K562 (cell line): ENCODE data around the gene PRKACA. TPM values are rescaled to one million over a fixed set of nuclear protein-coding genes. Genes with fewer than 3 reads are reported as not detected.

Experiments used
- CGGBP1 ChIP-seq: fragments of 250-450 bp; sonication (Bioruptor Pico); IDR thresholded peaks from 2 replicates; pipeline ENCODE4 v1.9.0; 2021; ENCODE audit warnings: mild to moderate bottlenecking
- COPS2 ChIP-seq: fragments of 450-650 bp; conservative IDR thresholded peaks from 2 replicates; pipeline ENCODE4 v1.6.1; 2016; ENCODE audit warnings: mild to moderate bottlenecking, moderate library complexity
- CREB1 ChIP-seq, 2 experiments: sonication (generic) in 1 of 2; formaldehyde crosslinking in 1 of 2; IDR thresholded peaks; 2 replicates each; pipeline versions ENCODE4 v1.6.1 to v1.8.0; 2012 to 2022; ENCODE audit warnings: inconsistent platforms in 1 of 2, mild to moderate bottlenecking in 1 of 2, missing genetic modification reagents in 1 of 2, moderate library complexity in 1 of 2
- FOXP1 ChIP-seq: sonication (generic); formaldehyde crosslinking; IDR thresholded peaks from 2 replicates; pipeline ENCODE4 v1.8.0; 2022; ENCODE audit warnings: mild to moderate bottlenecking, missing genetic modification reagents
- HDAC2 ChIP-seq: fragments of 450-650 bp; IDR thresholded peaks from 2 replicates; pipeline ENCODE4 v1.6.1; 2016; ENCODE audit warnings: mild to moderate bottlenecking
- HDAC3 ChIP-seq: fragments of 450-650 bp; IDR thresholded peaks from 2 replicates; pipeline ENCODE4 v1.6.1; 2018; ENCODE audit warnings: borderline replicate concordance, mild to moderate bottlenecking, moderate library complexity; ENCODE audit not compliant: partially characterized antibody
- HNRNPLL ChIP-seq: fragments of 200-400 bp; formaldehyde crosslinking; IDR thresholded peaks from 2 replicates; pipeline ENCODE4 v1.6.1; 2017; ENCODE audit warnings: low read length, low read depth, mild to moderate bottlenecking; ENCODE audit not compliant: poor library complexity, severe bottlenecking
- KDM4B ChIP-seq, 2 experiments: fragments of 450-650 bp in 1 of 2; sonication (generic) in 1 of 2; IDR thresholded peaks; 2 replicates each; pipeline ENCODE4 v1.6.1; 2016 to 2017; ENCODE audit warnings: borderline replicate concordance in 2 of 2, antibody characterized with exemption in 1 of 2, low read depth in 1 of 2, mild to moderate bottlenecking in 1 of 2
- LEF1 ChIP-seq: fragments of 450-650 bp; IDR thresholded peaks from 2 replicates; pipeline ENCODE4 v1.6.1; 2016; ENCODE audit warnings: mild to moderate bottlenecking
- MEF2D ChIP-seq: conservative IDR thresholded peaks from 2 replicates; pipeline ENCODE4 v1.6.1; 2016; ENCODE audit warnings: low read depth, missing genetic modification characterization, missing compliant biosample characterization
- POU5F1 ChIP-seq: fragments of 150-350 bp; IDR thresholded peaks from 2 replicates; pipeline ENCODE4 v1.6.1; 2014; ENCODE audit warnings: borderline replicate concordance, low read length, low read depth, mild to moderate bottlenecking; ENCODE audit not compliant: partially characterized antibody
- RBFOX2 ChIP-seq: fragments of 200-400 bp; formaldehyde crosslinking; IDR thresholded peaks from 2 replicates; pipeline ENCODE4 v1.6.1; 2017; ENCODE audit warnings: low read depth, mild to moderate bottlenecking, low read length, moderate library complexity
- SAFB ChIP-seq: fragments of 200-400 bp; formaldehyde crosslinking; IDR thresholded peaks from 2 replicates; pipeline ENCODE4 v1.6.1; 2017; ENCODE audit warnings: low read depth, low read length, borderline replicate concordance
- SIX5 ChIP-seq, 2 experiments: IDR thresholded peaks; 2 replicates each; pipeline ENCODE4 v1.6.1; 2011; ENCODE audit warnings: low read length in 2 of 2, borderline replicate concordance in 1 of 2, low read depth in 1 of 2, mild to moderate bottlenecking in 1 of 2, moderate library complexity in 1 of 2; ENCODE audit not compliant: insufficient read depth in 1 of 2
- SMARCC2 ChIP-seq: fragments of 450-650 bp; IDR thresholded peaks from 2 replicates; pipeline ENCODE4 v1.6.1; 2017; ENCODE audit warnings: antibody characterized with exemption, moderate library complexity, mild to moderate bottlenecking, low read depth
- TCF15 ChIP-seq: fragments of 250-450 bp; sonication (Bioruptor Pico); IDR thresholded peaks from 2 replicates; pipeline ENCODE4 v1.8.0; 2022; ENCODE audit warnings: moderate library complexity, mild to moderate bottlenecking, inconsistent platforms
- TFE3 ChIP-seq: fragments of 450-650 bp; formaldehyde crosslinking; IDR thresholded peaks from 2 replicates; pipeline ENCODE4 v1.4.0; 2020; ENCODE audit warnings: mild to moderate bottlenecking, mixed read lengths
- ZNF124 ChIP-seq: sonication (generic); formaldehyde crosslinking; IDR thresholded peaks from 2 replicates; pipeline ENCODE4 v1.8.1; 2022; ENCODE audit warnings: missing genetic modification reagents
- ZNF311 ChIP-seq: fragments of 250-450 bp; sonication (Bioruptor Pico); IDR thresholded peaks from 2 replicates; pipeline ENCODE4 v1.4.0; 2020; ENCODE audit warnings: mild to moderate bottlenecking, moderate library complexity
- ZNF592 ChIP-seq: fragments of 450-650 bp; IDR thresholded peaks from 2 replicates; pipeline ENCODE4 v1.6.1; 2017; ENCODE audit warnings: antibody characterized with exemption, mild to moderate bottlenecking
- polyA plus RNA-seq, 8 experiments: library from polyadenylated mRNA; depleted of rRNA in 4 of 8; stranded (reverse) in 5 of 8; unstranded in 3 of 8; fragments of >200 nt; fragmentation: Nextera tagmentation in 2 of 8; fragmentation: Illumina TruSeq in 1 of 8; extraction: Ambion mirVana in 2 of 8; extraction: Trizol in 1 of 8; gene quantifications; 2 replicates each; pipeline versions ENCODE4 v1.2.1 to v1.2.3, GENCODE V29; 2011 to 2014; ENCODE audit warnings: inconsistent platforms in 1 of 8, missing spikeins in 1 of 8
- total RNA-seq, 7 experiments: library from RNA; depleted of rRNA in 6 of 7; stranded (reverse); fragments of >200 nt in 6 of 7; fragmentation: Illumina TruSeq in 2 of 7; extraction: Trizol in 2 of 7; gene quantifications; 2 replicates each; pipeline versions ENCODE4 v1.2.1 to v1.2.3, GENCODE V29; 2011 to 2021; ENCODE audit warnings: low replicate concordance in 1 of 7
- TF ChIP-seq, protein P1 (sequence below): sonication (generic); formaldehyde crosslinking; IDR thresholded peaks from 2 replicates; pipeline ENCODE4 v1.9.0; 2022; ENCODE audit warnings: mild to moderate bottlenecking, missing genetic modification reagents

The PRKACA gene
- total and polyA plus RNA-seq, 9 of the 15 experiments (the other 6 are each of a cell fraction or from before 2014, with no cell fraction given), result 1.2 to 63.1 (median 13.0) TPM

- no peak for TF ChIP-seq SIX5 (IDR thresholded peaks at IDR 0.05; ENCODE audit: borderline replicate concordance in 1 of 2, insufficient read depth in 1 of 2, low read depth in 1 of 2, low read length in 2 of 2)
- peak; percentile 87 for TF ChIP-seq POU5F1
- no peak for TF ChIP-seq KDM4B (IDR thresholded peaks at IDR 0.05; ENCODE audit: borderline replicate concordance in 2 of 2, low read depth in 1 of 2)
- 0 out of 2 replicates have a peak, but pooled peaks have one; percentile 44 for TF ChIP-seq ZNF592
- peak; percentile 62; the same call in 1 of the 2 replicates for TF ChIP-seq FOXP1 (CRISPR knock-in tag)
- no peak for TF ChIP-seq HNRNPLL
- TF ChIP-seq COPS2, result no peak
- TF ChIP-seq TCF15 (CRISPR knock-in tag), result no peak
- no peak for TF ChIP-seq RBFOX2
- no peak for TF ChIP-seq HDAC3
- no peak for TF ChIP-seq CGGBP1
- TF ChIP-seq, protein P1, sequence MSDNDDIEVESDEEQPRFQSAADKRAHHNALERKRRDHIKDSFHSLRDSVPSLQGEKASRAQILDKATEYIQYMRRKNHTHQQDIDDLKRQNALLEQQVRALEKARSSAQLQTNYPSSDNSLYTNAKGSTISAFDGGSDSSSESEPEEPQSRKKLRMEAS (CRISPR knock-in tag), result peak; percentile 40; the same call in 1 of the 2 replicates
- no peak for TF ChIP-seq SAFB
- peak; percentile 89 for TF ChIP-seq HDAC2
- TF ChIP-seq TFE3, result no peak
- no peak for TF ChIP-seq MEF2D (tag)
- TF ChIP-seq SMARCC2, result no peak
- TF ChIP-seq CREB1 (IDR thresholded peaks at IDR 0.05), result no peak
- no peak for TF ChIP-seq CREB1 (CRISPR knock-in tag; IDR thresholded peaks at IDR 0.05)
- TF ChIP-seq ZNF311 (CRISPR knock-in tag), result 0 out of 2 replicates have a peak, but pooled peaks have one; percentile 47
- TF ChIP-seq ZNF124, result no peak
- no peak for TF ChIP-seq LEF1
These were observed 3.7 kb downstream of the PRKACA start (continued) for GRCh38 chr19:14113762-14114414.
